ENCODE results near the gene CPEB4. TPM values are rescaled to one million over a fixed set of nuclear protein-coding genes. Genes with fewer than 3 reads are reported as not detected.

CPEB4 gene
- total and polyA plus RNA-seq, 9 of the 15 experiments (the other 6 are each of a cell fraction or from before 2014, with no cell fraction given), result 7.4 to 21.3 (median 12.4) TPM

DNA sequence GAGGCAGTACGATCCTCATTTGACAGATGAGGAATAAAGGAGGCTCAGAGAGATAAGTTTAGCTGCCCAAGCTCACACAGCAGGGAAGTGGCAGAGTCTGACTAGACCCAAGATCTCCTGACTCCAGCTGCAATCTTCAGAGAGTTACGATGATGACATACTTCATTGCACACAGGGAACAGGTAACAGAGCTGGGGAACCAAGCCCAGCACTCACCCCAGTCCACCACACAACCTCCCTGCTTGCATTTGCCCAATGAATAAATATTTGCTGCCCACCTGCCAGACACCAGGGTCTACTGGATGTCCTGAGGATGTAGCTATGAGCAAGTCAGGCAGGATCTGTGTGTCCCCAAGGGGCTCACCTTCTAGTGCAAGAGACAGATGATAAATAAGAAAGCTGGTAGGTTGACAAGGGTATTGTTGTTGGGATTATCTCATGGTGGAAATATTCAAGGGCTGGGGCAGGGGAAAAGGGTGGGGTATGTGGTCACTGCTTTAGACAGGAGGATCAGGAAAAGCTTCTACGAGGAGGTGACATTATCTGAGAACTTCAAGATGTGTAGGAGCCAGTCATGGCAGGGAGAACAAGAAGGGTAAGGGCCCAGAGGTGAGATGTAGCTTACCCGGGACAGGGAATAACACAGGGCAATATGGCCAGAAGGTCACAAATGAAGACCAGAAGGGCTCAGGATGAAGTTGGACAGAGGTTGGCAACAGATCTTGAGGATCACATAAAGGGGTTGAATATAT is 28.6 kb upstream of the CPEB4 start (continued):
- TF ChIP-seq, protein P1, sequence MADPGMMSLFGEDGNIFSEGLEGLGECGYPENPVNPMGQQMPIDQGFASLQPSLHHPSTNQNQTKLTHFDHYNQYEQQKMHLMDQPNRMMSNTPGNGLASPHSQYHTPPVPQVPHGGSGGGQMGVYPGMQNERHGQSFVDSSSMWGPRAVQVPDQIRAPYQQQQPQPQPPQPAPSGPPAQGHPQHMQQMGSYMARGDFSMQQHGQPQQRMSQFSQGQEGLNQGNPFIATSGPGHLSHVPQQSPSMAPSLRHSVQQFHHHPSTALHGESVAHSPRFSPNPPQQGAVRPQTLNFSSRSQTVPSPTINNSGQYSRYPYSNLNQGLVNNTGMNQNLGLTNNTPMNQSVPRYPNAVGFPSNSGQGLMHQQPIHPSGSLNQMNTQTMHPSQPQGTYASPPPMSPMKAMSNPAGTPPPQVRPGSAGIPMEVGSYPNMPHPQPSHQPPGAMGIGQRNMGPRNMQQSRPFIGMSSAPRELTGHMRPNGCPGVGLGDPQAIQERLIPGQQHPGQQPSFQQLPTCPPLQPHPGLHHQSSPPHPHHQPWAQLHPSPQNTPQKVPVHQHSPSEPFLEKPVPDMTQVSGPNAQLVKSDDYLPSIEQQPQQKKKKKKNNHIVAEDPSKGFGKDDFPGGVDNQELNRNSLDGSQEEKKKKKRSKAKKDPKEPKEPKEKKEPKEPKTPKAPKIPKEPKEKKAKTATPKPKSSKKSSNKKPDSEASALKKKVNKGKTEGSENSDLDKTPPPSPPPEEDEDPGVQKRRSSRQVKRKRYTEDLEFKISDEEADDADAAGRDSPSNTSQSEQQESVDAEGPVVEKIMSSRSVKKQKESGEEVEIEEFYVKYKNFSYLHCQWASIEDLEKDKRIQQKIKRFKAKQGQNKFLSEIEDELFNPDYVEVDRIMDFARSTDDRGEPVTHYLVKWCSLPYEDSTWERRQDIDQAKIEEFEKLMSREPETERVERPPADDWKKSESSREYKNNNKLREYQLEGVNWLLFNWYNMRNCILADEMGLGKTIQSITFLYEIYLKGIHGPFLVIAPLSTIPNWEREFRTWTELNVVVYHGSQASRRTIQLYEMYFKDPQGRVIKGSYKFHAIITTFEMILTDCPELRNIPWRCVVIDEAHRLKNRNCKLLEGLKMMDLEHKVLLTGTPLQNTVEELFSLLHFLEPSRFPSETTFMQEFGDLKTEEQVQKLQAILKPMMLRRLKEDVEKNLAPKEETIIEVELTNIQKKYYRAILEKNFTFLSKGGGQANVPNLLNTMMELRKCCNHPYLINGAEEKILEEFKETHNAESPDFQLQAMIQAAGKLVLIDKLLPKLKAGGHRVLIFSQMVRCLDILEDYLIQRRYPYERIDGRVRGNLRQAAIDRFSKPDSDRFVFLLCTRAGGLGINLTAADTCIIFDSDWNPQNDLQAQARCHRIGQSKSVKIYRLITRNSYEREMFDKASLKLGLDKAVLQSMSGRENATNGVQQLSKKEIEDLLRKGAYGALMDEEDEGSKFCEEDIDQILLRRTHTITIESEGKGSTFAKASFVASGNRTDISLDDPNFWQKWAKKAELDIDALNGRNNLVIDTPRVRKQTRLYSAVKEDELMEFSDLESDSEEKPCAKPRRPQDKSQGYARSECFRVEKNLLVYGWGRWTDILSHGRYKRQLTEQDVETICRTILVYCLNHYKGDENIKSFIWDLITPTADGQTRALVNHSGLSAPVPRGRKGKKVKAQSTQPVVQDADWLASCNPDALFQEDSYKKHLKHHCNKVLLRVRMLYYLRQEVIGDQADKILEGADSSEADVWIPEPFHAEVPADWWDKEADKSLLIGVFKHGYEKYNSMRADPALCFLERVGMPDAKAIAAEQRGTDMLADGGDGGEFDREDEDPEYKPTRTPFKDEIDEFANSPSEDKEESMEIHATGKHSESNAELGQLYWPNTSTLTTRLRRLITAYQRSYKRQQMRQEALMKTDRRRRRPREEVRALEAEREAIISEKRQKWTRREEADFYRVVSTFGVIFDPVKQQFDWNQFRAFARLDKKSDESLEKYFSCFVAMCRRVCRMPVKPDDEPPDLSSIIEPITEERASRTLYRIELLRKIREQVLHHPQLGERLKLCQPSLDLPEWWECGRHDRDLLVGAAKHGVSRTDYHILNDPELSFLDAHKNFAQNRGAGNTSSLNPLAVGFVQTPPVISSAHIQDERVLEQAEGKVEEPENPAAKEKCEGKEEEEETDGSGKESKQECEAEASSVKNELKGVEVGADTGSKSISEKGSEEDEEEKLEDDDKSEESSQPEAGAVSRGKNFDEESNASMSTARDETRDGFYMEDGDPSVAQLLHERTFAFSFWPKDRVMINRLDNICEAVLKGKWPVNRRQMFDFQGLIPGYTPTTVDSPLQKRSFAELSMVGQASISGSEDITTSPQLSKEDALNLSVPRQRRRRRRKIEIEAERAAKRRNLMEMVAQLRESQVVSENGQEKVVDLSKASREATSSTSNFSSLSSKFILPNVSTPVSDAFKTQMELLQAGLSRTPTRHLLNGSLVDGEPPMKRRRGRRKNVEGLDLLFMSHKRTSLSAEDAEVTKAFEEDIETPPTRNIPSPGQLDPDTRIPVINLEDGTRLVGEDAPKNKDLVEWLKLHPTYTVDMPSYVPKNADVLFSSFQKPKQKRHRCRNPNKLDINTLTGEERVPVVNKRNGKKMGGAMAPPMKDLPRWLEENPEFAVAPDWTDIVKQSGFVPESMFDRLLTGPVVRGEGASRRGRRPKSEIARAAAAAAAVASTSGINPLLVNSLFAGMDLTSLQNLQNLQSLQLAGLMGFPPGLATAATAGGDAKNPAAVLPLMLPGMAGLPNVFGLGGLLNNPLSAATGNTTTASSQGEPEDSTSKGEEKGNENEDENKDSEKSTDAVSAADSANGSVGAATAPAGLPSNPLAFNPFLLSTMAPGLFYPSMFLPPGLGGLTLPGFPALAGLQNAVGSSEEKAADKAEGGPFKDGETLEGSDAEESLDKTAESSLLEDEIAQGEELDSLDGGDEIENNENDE (IDR thresholded peaks at IDR 0.05; ENCODE audit: low read depth, low read length), result no peak
- TF ChIP-seq ZNF436 (CRISPR knock-in tag; IDR thresholded peaks at IDR 0.05), result no peak
- TF ChIP-seq, protein P2, sequence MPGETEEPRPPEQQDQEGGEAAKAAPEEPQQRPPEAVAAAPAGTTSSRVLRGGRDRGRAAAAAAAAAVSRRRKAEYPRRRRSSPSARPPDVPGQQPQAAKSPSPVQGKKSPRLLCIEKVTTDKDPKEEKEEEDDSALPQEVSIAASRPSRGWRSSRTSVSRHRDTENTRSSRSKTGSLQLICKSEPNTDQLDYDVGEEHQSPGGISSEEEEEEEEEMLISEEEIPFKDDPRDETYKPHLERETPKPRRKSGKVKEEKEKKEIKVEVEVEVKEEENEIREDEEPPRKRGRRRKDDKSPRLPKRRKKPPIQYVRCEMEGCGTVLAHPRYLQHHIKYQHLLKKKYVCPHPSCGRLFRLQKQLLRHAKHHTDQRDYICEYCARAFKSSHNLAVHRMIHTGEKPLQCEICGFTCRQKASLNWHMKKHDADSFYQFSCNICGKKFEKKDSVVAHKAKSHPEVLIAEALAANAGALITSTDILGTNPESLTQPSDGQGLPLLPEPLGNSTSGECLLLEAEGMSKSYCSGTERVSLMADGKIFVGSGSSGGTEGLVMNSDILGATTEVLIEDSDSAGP (CRISPR knock-in tag; IDR thresholded peaks at IDR 0.05), result no peak
- TF ChIP-seq ZC3H11A (IDR thresholded peaks at IDR 0.05; ENCODE audit: low read depth, low read length), result no peak
- no peak for TF ChIP-seq PHF21A (IDR thresholded peaks at IDR 0.05; ENCODE audit: borderline replicate concordance, low read depth)
- TF ChIP-seq ZNF586 (CRISPR knock-in tag; conservative IDR thresholded peaks at IDR 0.05), result no peak
- no peak for TF ChIP-seq TRIM28 (IDR thresholded peaks at IDR 0.05)
- no peak for TF ChIP-seq CEBPG (CRISPR knock-in tag; IDR thresholded peaks at IDR 0.05)
- TF ChIP-seq CEBPG (tag; conservative IDR thresholded peaks at IDR 0.05 in 1 of 2, IDR thresholded peaks at IDR 0.05 in 1 of 2), result 0 out of 4 replicates have a peak, but pooled peaks of 1 of the 2 experiments have one; percentile 35
- no peak for TF ChIP-seq ZNF197 (CRISPR knock-in tag; IDR thresholded peaks at IDR 0.05; ENCODE audit: low read depth)
- TF ChIP-seq, protein P3, sequence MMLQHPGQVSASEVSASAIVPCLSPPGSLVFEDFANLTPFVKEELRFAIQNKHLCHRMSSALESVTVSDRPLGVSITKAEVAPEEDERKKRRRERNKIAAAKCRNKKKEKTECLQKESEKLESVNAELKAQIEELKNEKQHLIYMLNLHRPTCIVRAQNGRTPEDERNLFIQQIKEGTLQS (IDR thresholded peaks at IDR 0.05), result peak; percentile 86
- TF ChIP-seq, protein P3 (CRISPR knock-in tag; conservative IDR thresholded peaks at IDR 0.05), result no peak
